Subcutaneous abdominal adipose tissue (tissue), 5 donors: Measurements from ENCODE around the gene MROH2B.

Experiments used
- H3K27ac ChIP-seq: one replicate; pipeline ENCODE4 v1.7.0; 2013; ENCODE audit warnings: low read depth, mild to moderate bottlenecking, inconsistent platforms, low read length, moderate library complexity
- H3K27me3 ChIP-seq, 5 donors: one replicate each; pipeline ENCODE4 v1.7.0; 2013; ENCODE audit warnings: low read length in 5 of 5, inconsistent platforms in 1 of 5; ENCODE audit not compliant: control insufficient read depth in 5 of 5, insufficient read depth in 4 of 5
- H3K36me3 ChIP-seq, 5 donors: one replicate each; pipeline ENCODE4 v1.7.0; 2013; ENCODE audit warnings: low read length in 5 of 5; ENCODE audit not compliant: control insufficient read depth in 5 of 5, insufficient read depth in 5 of 5
- H3K4me1 ChIP-seq, 5 donors: one replicate each; pipeline ENCODE4 v1.7.0; 2013; ENCODE audit warnings: low read length in 5 of 5, mild to moderate bottlenecking in 3 of 5, moderate library complexity in 1 of 5; ENCODE audit not compliant: control insufficient read depth in 5 of 5, insufficient read depth in 5 of 5
- H3K4me3 ChIP-seq, 5 donors: one replicate each; pipeline ENCODE4 v1.7.0; 2013; ENCODE audit warnings: low read length in 5 of 5, low read depth in 1 of 5
- H3K9ac ChIP-seq, 5 donors: one replicate each; pipeline ENCODE4 v1.7.0; 2013; ENCODE audit warnings: low read length in 5 of 5, mild to moderate bottlenecking in 4 of 5, moderate library complexity in 3 of 5
- H3K9me3 ChIP-seq, 5 donors: one replicate each; pipeline ENCODE4 v1.7.0; 2013; ENCODE audit warnings: low read length in 5 of 5; ENCODE audit not compliant: control insufficient read depth in 5 of 5
- donor health status: healthy.
- donor health status: healthy.
- donor health status: healthy.
- donor health status: healthy.
- donor health status: healthy.

Gene MROH2B

GRCh38 chr5:40991981-40992559 is 79.1 kb downstream of the MROH2B start:
- H3K36me3 ChIP-seq: no peaks in the 10 kb centered on the region
- no peaks in the 10 kb centered on the region for H3K27me3 ChIP-seq
- peak overlapping the region; percentile 93 for H3K27ac ChIP-seq
- no peak overlapping the region for H3K4me3 ChIP-seq
- H3K9me3 ChIP-seq: peaks cover 0 to 7% (median 0%) of the 10 kb centered on the region in 5 donors
- peaks cover 0 to 34% (median 28%) of the 10 kb centered on the region in 5 donors for H3K4me1 ChIP-seq
- peak overlapping the region in 3 of 5 donors; percentile 3 to 84 (median 47) for H3K9ac ChIP-seq

GRCh38 chr5:40991168-40991980 is 79.8 kb downstream of the MROH2B start:
- Histone ChIP-seq H3K9ac (peak overlapping the region in 2 of 5 donors; percentile 52 to 84), H3K27ac (peak overlapping the region; percentile 93), H3K9me3 (peaks cover 0 to 9% (median 0%) of the 10 kb centered on the region in 5 donors), H3K27me3 (no peaks in the 10 kb centered on the region), H3K4me1 (peaks cover 0 to 34% (median 28%) of the 10 kb centered on the region in 5 donors), H3K4me3 (no peak overlapping the region), H3K36me3 (no peaks in the 10 kb centered on the region)

GRCh38 chr5:40988746-40989510 is 82.2 kb downstream of the MROH2B start:
- Histone ChIP-seq H3K27ac (no peak overlapping the region), H3K4me1 (peaks cover 0 to 33% (median 28%) of the 10 kb centered on the region in 5 donors), H3K36me3 (no peaks in the 10 kb centered on the region), H3K27me3 (no peaks in the 10 kb centered on the region), H3K9ac (no peak overlapping the region), H3K4me3 (no peak overlapping the region), H3K9me3 (peaks cover 0 to 9% (median 0%) of the 10 kb centered on the region in 5 donors)

- Histone ChIP-seq H3K9ac (no peak overlapping the region), H3K27me3 (no peaks in the 10 kb centered on the region), H3K4me1 (peaks cover 0 to 20% (median 17%) of the 10 kb centered on the region in 5 donors), H3K27ac (no peak overlapping the region), H3K4me3 (no peak overlapping the region), H3K9me3 (peaks cover 0 to 9% (median 0%) of the 10 kb centered on the region in 5 donors), H3K36me3 (no peaks in the 10 kb centered on the region)
Observed at GRCh38 chr5:40987349-40987748, 83.8 kb downstream of the MROH2B start.

- H3K9me3 ChIP-seq: peaks cover 0 to 9% (median 0%) of the 10 kb centered on the region in 5 donors
- no peak overlapping the region for H3K4me3 ChIP-seq
- H3K9ac ChIP-seq: no peak overlapping the region
- no peak overlapping the region for H3K27ac ChIP-seq
- no peaks in the 10 kb centered on the region for H3K27me3 ChIP-seq
- H3K4me1 ChIP-seq: peaks cover 0 to 15% (median 11%) of the 10 kb centered on the region in 5 donors
- no peaks in the 10 kb centered on the region for H3K36me3 ChIP-seq
Observed at GRCh38 chr5:40986666-40987065, 84.5 kb downstream of the MROH2B start.

GRCh38 chr5:40985501-40985900 is 85.6 kb downstream of the MROH2B start:
- Histone ChIP-seq H3K27ac (no peak overlapping the region), H3K9ac (no peak overlapping the region), H3K27me3 (no peaks in the 10 kb centered on the region), H3K36me3 (no peaks in the 10 kb centered on the region), H3K9me3 (peaks cover 0 to 9% (median 0%) of the 10 kb centered on the region in 5 donors), H3K4me1 (peaks cover 0 to 7% (median 3%) of the 10 kb centered on the region in 5 donors), H3K4me3 (no peak overlapping the region)

- Histone ChIP-seq H3K9ac (no peak overlapping the region), H3K9me3 (peaks cover 0 to 9% (median 0%) of the 10 kb centered on the region in 5 donors), H3K27me3 (no peaks in the 10 kb centered on the region), H3K4me1 (peaks cover 0 to under 1% (median 0%) of the 10 kb centered on the region in 5 donors), H3K36me3 (no peaks in the 10 kb centered on the region), H3K27ac (no peak overlapping the region), H3K4me3 (no peak overlapping the region)
Observed at GRCh38 chr5:40984884-40985283, 86.3 kb downstream of the MROH2B start.

GRCh38 chr5:40983781-40984180 is 87.4 kb downstream of the MROH2B start:
- peaks cover 0 to 9% (median 0%) of the 10 kb centered on the region in 5 donors for H3K9me3 ChIP-seq
- no peaks in the 10 kb centered on the region for H3K36me3 ChIP-seq
- no peak overlapping the region for H3K9ac ChIP-seq
- no peaks in the 10 kb centered on the region for H3K4me1 ChIP-seq
- no peaks in the 10 kb centered on the region for H3K27me3 ChIP-seq
- no peak overlapping the region for H3K4me3 ChIP-seq
- no peak overlapping the region for H3K27ac ChIP-seq

- H3K36me3 ChIP-seq: no peaks in the 10 kb centered on the region
Observed at GRCh38 chr5:40981420-40981819, 89.7 kb downstream of the MROH2B start.

More at GRCh38 chr5:40981420-40981819, 89.7 kb downstream of the MROH2B start:
- no peak overlapping the region for H3K4me3 ChIP-seq
- H3K9me3 ChIP-seq: no peaks in the 10 kb centered on the region
- no peaks in the 10 kb centered on the region for H3K27me3 ChIP-seq
- no peak overlapping the region for H3K9ac ChIP-seq
- no peaks in the 10 kb centered on the region for H3K4me1 ChIP-seq
- no peak overlapping the region for H3K27ac ChIP-seq
